Muscle of leg (tissue), 11 donors: ENCODE data around the gene GTF2F1. TPM values are rescaled to one million over a fixed set of nuclear protein-coding genes. Genes with fewer than 3 reads are reported as not detected.

Experiments
- DNase-seq: peaks from one replicate; pipeline ENCODE4 v3.0.0; 2013
- H3K27ac ChIP-seq: one replicate; pipeline ENCODE4 v1.5.1; 2013; ENCODE audit warnings: mild to moderate bottlenecking, low read length, control low read depth
- H3K27me3 ChIP-seq: one replicate; pipeline ENCODE4 v1.6.1; 2013; ENCODE audit warnings: low read length; ENCODE audit not compliant: control insufficient read depth, insufficient read depth
- H3K36me3 ChIP-seq: one replicate; pipeline ENCODE4 v1.6.1; 2013; ENCODE audit warnings: low read length; ENCODE audit not compliant: control insufficient read depth, insufficient read depth
- H3K4me1 ChIP-seq: one replicate; pipeline ENCODE4 v1.6.1; 2013; ENCODE audit warnings: low read length; ENCODE audit not compliant: control insufficient read depth, insufficient read depth
- H3K4me3 ChIP-seq: one replicate; pipeline ENCODE4 v1.5.1; 2013; ENCODE audit warnings: low read length, control low read depth
- H3K9me3 ChIP-seq: replicated peaks from 2 replicates; pipeline ENCODE4 v1.6.1; 2013; ENCODE audit warnings: low read depth, low read length; ENCODE audit not compliant: control insufficient read depth
- WGBS: methylation state at CpG from one replicate; pipeline ENCODE4 v1.1.5; 2013; ENCODE audit warnings: missing lambda C conversion rate; ENCODE audit not compliant: insufficient coverage; 5-methylcytosine and 5-hydroxymethylcytosine counted together
- polyA plus RNA-seq, 8 donors: library from polyadenylated mRNA; unstranded; fragments of 120-200 nt; gene quantifications; one replicate each; pipeline versions ENCODE4 v1.2.1 to v1.2.3, GENCODE V29; 2013; ENCODE audit warnings: inconsistent platforms in 1 of 8, low replicate concordance in 1 of 8; ENCODE audit not compliant: insufficient read length in 8 of 8, insufficient read depth in 1 of 8
- total RNA-seq: library from RNA; stranded (reverse); fragments of 120-200 nt; gene quantifications from one replicate; pipeline ENCODE4 v1.2.4, GENCODE V29; 2013

The GTF2F1 gene
- total and polyA plus RNA-seq, 9 donors = 29.8 to 73.8 (median 66.4) TPM

DNA sequence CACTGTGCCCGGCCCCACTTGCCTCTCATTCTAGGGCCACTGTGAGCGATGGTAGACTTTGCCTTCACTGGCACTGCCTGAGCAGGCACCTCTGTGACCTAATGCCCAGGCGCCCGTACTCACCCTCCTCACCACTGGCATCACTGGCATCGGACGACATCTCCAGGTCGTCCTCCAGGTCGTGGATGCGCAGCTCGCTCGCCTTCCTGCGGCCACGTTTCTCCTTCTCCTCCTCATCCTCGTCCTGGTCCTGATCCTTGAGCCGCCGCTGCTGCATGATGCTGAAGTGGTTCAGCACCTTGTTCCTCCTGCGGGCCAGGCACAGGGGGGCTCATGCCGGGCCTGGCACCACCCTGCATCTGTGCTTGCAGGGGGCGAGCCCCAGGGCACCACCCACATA lies 9.8 kb downstream of the GTF2F1 start:
- 96% methylated on average over 19 of the region's 19 CpGs for WGBS
- no peak for DNase-seq
- peaks cover 5% of the 10 kb centered on the region for H3K4me1 ChIP-seq
- H3K27ac ChIP-seq = no peak overlapping the region
- no peaks in the 10 kb centered on the region for H3K27me3 ChIP-seq
- peaks cover 8% of the 10 kb centered on the region for H3K9me3 ChIP-seq
- no peak overlapping the region for H3K4me3 ChIP-seq
- peaks cover 82% of the 10 kb centered on the region for H3K36me3 ChIP-seq

DNA sequence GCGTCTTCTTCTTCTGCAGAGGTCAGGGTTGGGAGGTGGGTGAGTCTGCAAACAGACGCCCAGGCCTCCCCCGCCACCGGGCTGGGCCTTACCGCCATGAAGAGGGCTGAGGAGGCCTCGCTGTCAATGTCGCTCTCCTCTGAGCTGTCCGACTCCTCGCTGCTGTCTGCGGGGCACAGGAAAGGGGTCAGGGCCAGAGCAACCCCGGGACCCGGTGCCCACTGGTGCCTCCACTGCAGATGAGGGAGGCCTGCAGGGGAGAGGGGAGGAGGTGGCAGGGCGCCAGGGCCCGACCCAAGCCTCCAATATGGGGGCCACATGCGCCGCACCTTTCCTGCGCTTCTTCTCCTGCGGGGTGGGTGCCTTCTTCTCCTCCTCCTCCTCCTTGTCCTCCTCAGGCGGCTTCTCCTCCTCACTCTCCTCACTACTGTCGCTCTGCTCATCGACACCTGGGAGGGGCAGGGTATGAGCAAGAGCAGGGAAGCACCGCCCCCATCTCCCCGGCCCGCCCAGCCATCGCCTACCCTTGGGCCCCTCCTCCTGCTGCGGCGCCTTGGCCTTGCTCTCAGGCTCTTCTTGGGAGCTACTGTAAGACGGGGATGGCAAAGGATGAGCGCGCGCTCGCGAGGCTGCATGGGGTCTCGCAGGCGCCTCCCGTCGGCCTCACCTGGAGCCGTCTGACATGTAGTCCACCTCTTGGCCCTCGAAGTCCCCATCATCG lies 11.8 kb downstream of the GTF2F1 start:
- Histone ChIP-seq H3K4me3 (no peak overlapping the region), H3K27ac (no peak overlapping the region), H3K27me3 (no peaks in the 10 kb centered on the region), H3K36me3 (peaks cover 68% of the 10 kb centered on the region), H3K4me1 (peaks cover 20% of the 10 kb centered on the region), H3K9me3 (peaks cover 8% of the 10 kb centered on the region)
- WGBS = 96% methylated on average over 22 of the region's 40 CpGs
- no peak for DNase-seq

DNA sequence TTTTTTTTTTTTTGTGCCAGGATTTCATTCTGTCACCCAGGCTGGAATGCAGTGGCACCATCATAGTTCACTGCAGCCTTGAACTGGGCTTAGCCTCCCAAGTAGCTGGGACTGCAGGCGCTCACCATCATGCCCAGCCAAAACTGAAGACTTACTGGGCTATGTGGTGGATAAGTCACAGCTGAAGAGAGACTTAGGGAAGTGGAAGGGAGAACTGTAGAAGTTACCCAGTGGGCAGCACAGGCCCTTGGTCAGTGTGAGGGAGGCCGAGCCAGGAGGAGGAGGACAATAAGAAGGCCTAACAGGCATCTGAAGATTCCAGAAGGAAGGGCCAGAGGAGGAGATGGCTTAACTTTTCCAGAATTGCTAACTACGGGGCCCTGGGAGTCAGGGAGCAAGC lies 13.2 kb downstream of the GTF2F1 start:
- Histone ChIP-seq H3K9me3 (peaks cover 8% of the 10 kb centered on the region), H3K4me3 (no peak overlapping the region), H3K27ac (no peak overlapping the region), H3K36me3 (peaks cover 65% of the 10 kb centered on the region), H3K4me1 (peaks cover 23% of the 10 kb centered on the region), H3K27me3 (no peaks in the 10 kb centered on the region)
- 100% methylated on average over 3 of the region's 3 CpGs for WGBS
- DNase-seq = no peak

- no peak for DNase-seq
- 69% methylated on average over 6 of the region's 9 CpGs for WGBS
- Histone ChIP-seq H3K4me1 (peaks cover 32% of the 10 kb centered on the region), H3K36me3 (peaks cover 62% of the 10 kb centered on the region), H3K27me3 (no peaks in the 10 kb centered on the region), H3K4me3 (no peak overlapping the region), H3K27ac (peak overlapping the region; percentile 71), H3K9me3 (peaks cover 8% of the 10 kb centered on the region)
These were observed 14.5 kb downstream of the GTF2F1 start for GRCh38 chr19:6378486-6378885.

DNA sequence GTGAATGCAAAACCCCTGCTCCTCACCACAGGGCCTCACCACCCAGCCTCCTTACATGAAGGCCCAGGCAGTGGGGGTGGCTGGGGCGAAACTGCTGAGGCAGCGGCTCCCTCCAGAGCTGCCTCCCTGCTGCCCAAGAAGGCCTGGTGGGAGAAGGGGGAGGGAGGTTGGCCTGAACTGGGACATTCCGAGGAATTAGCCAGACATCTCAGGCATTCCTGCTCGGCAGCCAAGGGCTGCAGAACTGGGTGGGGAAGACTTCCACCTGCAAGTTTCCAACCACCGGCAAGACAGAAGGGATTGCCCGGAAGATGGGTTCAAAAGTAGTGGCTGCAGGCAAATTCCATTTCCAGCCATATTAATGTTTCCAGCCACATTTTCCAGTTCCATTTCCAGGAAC lies 14.9 kb downstream of the GTF2F1 start:
- Histone ChIP-seq H3K9me3 (peaks cover 8% of the 10 kb centered on the region), H3K4me1 (peaks cover 33% of the 10 kb centered on the region), H3K36me3 (peaks cover 58% of the 10 kb centered on the region), H3K4me3 (no peak overlapping the region), H3K27me3 (no peaks in the 10 kb centered on the region), H3K27ac (peak overlapping the region; percentile 71)
- WGBS = no CpG with 5 or more reads among the region's 6 CpGs
- DNase-seq = peak; percentile 75

DNA sequence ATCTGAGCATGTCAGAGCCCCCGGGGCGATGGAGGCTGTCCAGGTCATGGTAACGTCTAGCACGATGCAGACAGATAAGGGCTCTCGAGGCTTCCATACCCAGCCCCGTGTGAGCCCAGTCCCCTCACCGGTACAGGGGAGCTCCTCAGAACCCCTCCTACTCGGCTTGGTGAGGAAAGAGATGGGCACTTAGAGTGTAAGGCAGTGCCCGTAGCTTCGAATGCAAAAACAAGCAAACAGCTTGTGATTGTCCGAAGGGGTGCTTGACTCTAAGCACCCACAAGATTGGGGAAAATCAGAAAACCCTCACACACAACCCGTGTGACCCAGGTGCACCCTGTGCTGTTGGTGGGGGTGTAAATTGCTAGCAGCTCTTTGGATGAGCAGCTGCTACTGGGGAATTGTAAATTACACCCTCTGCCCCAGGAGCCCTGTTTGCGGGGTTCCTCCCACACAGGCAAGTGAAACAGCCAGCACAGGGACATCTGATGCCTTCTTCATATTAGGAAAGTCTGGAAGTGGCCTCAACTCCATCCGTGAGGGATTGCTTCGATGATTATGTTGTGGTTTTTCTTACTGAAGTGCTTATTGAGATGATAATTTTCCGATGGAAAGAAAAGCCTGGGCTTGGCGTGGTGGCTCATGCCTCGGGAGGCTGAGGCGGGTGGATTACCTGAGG lies 16.3 kb downstream of the GTF2F1 start:
- 40% methylated on average over 7 of the region's 19 CpGs for WGBS
- H3K4me3 ChIP-seq = no peak overlapping the region
- peaks cover 47% of the 10 kb centered on the region for H3K36me3 ChIP-seq
- peak overlapping the region; percentile 20 for H3K27ac ChIP-seq
- H3K9me3 ChIP-seq = peaks cover 8% of the 10 kb centered on the region
- H3K4me1 ChIP-seq = peaks cover 36% of the 10 kb centered on the region
- peak; percentile 48 for DNase-seq
- H3K27me3 ChIP-seq = no peaks in the 10 kb centered on the region

DNA sequence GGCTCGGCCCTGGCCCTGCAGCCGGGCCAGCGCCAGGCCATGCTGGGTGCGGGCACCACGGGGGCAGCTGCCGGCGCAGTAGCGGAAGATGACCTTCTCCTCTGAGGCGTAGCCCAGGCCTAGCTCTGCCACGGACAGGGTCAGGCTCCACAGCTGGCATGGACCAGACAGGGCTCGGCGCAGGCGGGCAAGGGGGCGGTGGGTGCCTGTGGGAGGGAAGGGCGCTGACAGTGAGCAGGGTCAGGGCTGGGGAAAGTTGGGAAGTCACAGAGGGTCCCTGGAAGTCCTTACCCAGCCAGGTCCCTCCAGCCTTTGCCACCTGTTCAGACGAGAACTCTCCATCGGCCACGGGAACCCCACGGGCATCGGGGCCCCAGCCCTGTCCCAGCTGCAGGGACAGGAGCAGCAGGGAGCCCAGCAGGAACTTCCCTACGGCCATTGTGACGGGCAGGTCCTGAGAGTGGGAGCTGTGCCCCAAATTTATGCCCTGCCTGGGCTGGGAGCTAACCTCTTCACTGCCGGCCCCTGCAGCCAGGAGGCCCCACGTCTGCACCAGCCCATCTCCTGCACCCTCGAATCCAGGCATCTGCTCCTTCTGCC lies 17.5 kb downstream of the GTF2F1 start, which contains the start of gene PSPN:
Gene PSPN, minus strand, starts transcription at position 523 of the 600 bp plus-strand sequence. Its CDS starts 84 bp downstream, at position 439.
- peaks cover 36% of the 10 kb centered on the region for H3K36me3 ChIP-seq
- H3K27me3 ChIP-seq = no peaks in the 10 kb centered on the region
- DNase-seq = no peak
- H3K9me3 ChIP-seq = peaks cover 8% of the 10 kb centered on the region
- peak within 1 kb of the TSS; percentile 20 for H3K27ac ChIP-seq
- 81% methylated on average over 25 of the region's 25 CpGs for WGBS
- no peak within 1 kb of the TSS for H3K4me3 ChIP-seq
- H3K4me1 ChIP-seq = peaks cover 36% of the 10 kb centered on the region

DNA sequence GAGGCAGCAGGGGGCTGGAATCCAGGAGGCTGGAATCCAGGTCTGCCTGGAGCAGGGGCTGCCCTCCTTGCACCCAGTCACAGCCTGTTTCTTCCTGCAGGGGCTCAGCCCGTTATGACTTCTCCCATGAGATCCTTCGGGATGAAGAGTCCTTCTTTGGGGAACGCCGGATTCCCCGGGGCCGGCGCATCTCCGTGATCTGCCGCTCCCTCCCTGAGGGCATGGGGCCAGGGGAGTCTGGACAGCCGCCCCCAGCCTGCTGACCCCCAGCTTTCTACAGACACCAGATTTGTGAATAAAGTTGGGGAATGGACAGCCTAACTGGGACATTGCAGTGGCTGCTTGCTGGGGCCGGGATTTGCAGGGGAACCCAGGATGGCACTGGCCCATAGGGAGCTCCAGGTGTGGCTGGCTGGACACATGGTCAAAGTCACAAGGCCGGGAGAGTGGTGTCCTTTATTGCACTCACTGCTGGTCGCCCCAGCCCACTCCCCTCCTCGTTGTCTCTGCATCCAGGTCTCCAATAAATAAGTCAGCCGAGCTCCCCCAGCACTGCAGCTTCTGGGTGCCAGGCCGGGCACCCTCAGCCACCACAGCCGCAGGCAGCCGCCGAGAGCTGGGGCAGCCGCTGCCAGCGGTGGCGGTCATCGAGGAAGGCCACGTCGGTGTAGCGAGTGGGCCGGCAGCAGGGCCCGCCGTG lies 18.1 kb downstream of the GTF2F1 start:
- Histone ChIP-seq H3K4me1 (peaks cover 36% of the 10 kb centered on the region), H3K9me3 (peaks cover 2% of the 10 kb centered on the region), H3K4me3 (no peak overlapping the region), H3K27ac (no peak overlapping the region), H3K27me3 (no peaks in the 10 kb centered on the region), H3K36me3 (peaks cover 29% of the 10 kb centered on the region)
- DNase-seq = no peak
- WGBS = 81% methylated on average over 24 of the region's 29 CpGs

GRCh38 chr19:6374161-6374709 lies 18.7 kb downstream of the GTF2F1 start:
- 49% methylated on average over 25 of the region's 29 CpGs for WGBS
- H3K27ac ChIP-seq = peak overlapping the region; percentile 95
- H3K4me3 ChIP-seq = peak overlapping the region; percentile 53
- peaks cover 36% of the 10 kb centered on the region for H3K4me1 ChIP-seq
- H3K9me3 ChIP-seq = no peaks in the 10 kb centered on the region
- no peaks in the 10 kb centered on the region for H3K27me3 ChIP-seq
- peaks cover 26% of the 10 kb centered on the region for H3K36me3 ChIP-seq
- DNase-seq = peak; percentile 53

GRCh38 chr19:6373813-6374108 lies 19.2 kb downstream of the GTF2F1 start:
- DNase-seq = no peak
- WGBS = 14% methylated on average over 5 of the region's 5 CpGs

More at GRCh38 chr19:6373813-6374108, 19.2 kb downstream of the GTF2F1 start:
- peaks cover 36% of the 10 kb centered on the region for H3K4me1 ChIP-seq
- H3K27ac ChIP-seq = peak overlapping the region; percentile 95
- peaks cover 27% of the 10 kb centered on the region for H3K36me3 ChIP-seq
- peak overlapping the region; percentile 53 for H3K4me3 ChIP-seq
- no peaks in the 10 kb centered on the region for H3K9me3 ChIP-seq
- no peaks in the 10 kb centered on the region for H3K27me3 ChIP-seq
